Glomerular endothelial cell (primary cell): ENCODE data around the gene PLEKHH2. TPM values are rescaled to one million over a fixed set of nuclear protein-coding genes. Genes with fewer than 3 reads are reported as not detected.
"Not testable (repeated sequence)": the region's sequence is repeated elsewhere in the genome, so short reads cannot be mapped to it uniquely, and the experiment has no call there.

Experiments
- DNase-seq: peaks from one replicate; pipeline ENCODE4 v3.0.0-alpha.2; 2011; ENCODE audit warnings: low read depth, low spot score; ENCODE audit errors: extremely low read depth
- total RNA-seq: library from RNA; depleted of rRNA; stranded (reverse); fragments of >200 nt; gene quantifications from 2 replicates; pipeline ENCODE4 v1.2.3, GENCODE V29; 2015

The PLEKHH2 gene
- 1.6 and 5.7 TPM in 2 replicates for total RNA-seq

- DNase-seq = peak; percentile 20
Measured at GRCh38 chr2:43637030-43637803, at the start of gene PLEKHH2. Gene PLEKHH2 (plus strand): TSS chr2:43637260. CDS start chr2:43644674, 7,414 bp downstream.

DNA sequence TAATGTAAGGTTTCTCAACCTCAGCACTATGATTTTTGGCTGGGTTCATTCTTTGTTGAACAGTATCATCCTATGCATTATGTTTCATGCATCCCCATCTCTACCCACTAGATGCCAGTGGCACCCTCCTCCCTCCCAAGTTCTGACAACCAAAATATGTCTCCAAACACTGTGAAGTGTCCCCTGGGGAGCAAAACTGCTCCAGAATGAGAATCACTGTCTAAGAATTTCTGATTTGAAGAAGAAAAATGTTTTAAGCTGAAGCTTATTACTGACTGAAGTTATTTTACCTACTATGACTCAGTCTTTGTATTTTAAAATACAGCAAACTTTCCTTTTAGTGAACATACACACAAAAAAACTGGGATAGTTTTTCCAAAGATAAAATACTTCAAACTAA lies 44.6 kb upstream of the PLEKHH2 start:
- no peak for DNase-seq

GRCh38 chr2:43593254-43593653 lies 43.8 kb upstream of the PLEKHH2 start:
- DNase-seq = no peak

GRCh38 chr2:43594875-43595274 lies 42.2 kb upstream of the PLEKHH2 start:
- no peak for DNase-seq

DNA sequence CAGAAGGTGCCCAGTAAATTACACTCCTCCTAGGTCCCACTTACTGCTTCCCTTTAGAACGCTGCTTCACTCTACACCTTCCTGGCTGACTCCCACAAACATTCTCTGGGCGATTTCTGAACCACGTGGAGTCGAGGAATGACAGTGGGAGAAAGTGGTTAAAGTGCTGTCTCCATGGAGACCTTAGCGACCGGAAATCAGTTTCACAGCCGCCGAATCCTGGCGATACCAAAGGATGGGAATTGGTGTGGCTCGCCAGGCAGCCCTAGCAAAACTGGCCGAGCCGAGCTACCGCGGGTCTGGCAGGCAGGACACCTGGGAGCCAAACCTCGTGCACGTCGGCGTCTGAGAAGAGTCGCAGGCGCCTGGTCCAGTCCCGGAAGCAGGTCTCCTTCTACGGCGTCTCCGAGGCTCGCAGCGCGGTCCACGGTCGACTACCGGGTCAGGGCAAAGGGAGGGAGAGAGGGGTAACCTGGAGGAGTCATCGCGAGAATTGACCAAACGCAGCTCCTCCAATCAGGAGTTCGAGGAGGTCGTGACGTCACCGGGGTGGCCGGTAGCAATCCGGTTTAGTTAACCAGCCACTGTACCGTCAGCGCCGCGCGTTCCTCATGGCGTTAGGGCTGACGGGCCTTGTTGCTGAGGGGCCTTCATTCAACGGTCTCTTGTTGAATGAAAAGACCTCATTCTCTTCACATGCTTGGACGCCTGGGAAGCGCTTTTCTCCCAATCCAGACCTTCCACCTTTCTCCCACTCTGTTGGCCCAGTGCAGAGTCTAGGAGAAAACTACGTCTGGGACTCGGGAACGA lies 41.3 kb upstream of the PLEKHH2 start, which contains the start of gene THADA:
TSS of gene THADA (minus strand) at position 436 of the 810 bp plus-strand sequence. CDS start 3,646 bp downstream, outside the sequence.
- DNase-seq = peak; percentile 99

GRCh38 chr2:43600596-43600995 lies 36.5 kb upstream of the PLEKHH2 start:
- DNase-seq = not testable (repeated sequence)

DNA sequence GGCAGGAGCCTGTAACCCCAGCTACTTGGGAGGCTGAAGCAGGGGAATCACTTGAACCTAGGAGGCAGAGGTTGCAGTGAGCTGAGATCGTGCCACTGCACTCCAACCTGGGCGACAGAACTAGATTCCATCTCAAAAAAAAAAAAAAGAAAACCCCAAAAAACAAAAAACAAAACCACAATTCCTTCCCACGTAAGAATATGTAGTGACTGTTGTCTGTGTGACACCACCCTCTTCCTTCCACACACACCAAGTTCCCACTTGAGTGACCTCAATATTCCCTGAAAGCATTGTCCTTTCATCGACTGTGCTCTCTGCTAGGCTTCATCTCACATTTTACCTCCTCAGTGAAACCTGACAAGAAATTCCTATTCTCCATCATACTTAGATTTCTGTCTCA lies 32.4 kb upstream of the PLEKHH2 start:
- DNase-seq = no peak

GRCh38 chr2:43605079-43605655 lies 31.9 kb upstream of the PLEKHH2 start:
- peak; percentile 14 for DNase-seq

- DNase-seq = no peak
Measured at GRCh38 chr2:43605851-43606250, 31.2 kb upstream of the PLEKHH2 start.

- peak; percentile 12 for DNase-seq
Measured at GRCh38 chr2:43609290-43609918, 27.7 kb upstream of the PLEKHH2 start.

DNA sequence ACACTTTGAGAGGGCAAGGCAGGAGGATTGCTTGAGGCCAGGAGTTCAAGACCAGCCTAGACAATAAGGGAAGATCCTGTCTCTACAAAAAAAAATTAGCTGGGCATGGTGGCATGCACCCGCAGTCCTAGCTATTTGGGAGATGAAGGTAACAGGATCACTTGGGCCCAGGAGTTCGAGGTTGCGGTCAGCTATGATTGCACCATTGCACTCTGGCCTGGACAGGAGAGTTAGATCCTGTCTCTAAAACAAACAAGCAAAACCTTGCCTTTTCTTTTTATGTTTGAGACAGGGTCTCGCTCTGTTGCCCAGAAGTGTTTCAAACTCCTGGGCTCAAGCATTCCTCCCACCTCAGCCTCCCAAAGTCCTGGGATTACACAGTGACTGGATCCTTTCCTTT lies 26.7 kb upstream of the PLEKHH2 start:
- DNase-seq = no peak

GRCh38 chr2:43611987-43612894 lies 24.8 kb upstream of the PLEKHH2 start:
- DNase-seq = peak; percentile 44

GRCh38 chr2:43612944-43613343 lies 24.1 kb upstream of the PLEKHH2 start:
- no peak for DNase-seq

- DNase-seq = no peak
Measured at GRCh38 chr2:43616967-43617680, 19.9 kb upstream of the PLEKHH2 start.

GRCh38 chr2:43619511-43619910 lies 17.5 kb upstream of the PLEKHH2 start:
- no peak for DNase-seq

GRCh38 chr2:43622931-43623451 lies 14.1 kb upstream of the PLEKHH2 start:
- DNase-seq = no peak

DNA sequence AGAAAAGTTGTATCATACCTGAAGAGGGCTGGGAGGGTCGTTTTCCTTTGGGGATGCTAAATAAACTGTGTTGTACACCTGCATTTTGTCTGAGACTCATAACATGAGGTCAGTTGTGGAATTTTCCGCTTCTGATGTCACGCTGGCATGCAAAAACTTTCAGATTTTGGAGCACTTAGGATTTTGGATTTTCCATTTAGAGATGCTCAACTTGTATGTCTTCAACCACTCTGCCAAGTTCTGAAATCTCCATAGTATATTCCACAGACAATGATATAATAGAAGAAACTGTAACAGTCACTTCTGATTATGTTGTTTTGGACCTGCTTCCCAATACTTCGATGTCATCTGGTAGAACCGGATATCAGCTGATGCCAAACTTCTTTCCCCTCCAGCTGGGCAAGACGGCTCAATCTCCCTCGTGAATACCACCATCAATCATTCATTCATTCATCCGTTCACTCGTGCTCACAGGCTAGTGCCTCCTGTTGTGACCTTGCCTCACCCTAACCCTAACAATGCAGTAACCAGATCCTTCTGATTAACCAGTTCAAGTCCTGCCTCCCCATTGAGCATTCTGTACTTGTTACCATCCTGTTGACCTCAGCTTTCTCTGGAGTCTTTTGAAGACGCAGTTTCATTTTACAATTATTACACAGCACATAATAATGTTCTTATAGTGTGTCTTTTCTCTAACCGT lies 5.3 kb upstream of the PLEKHH2 start:
- no peak for DNase-seq

DNA sequence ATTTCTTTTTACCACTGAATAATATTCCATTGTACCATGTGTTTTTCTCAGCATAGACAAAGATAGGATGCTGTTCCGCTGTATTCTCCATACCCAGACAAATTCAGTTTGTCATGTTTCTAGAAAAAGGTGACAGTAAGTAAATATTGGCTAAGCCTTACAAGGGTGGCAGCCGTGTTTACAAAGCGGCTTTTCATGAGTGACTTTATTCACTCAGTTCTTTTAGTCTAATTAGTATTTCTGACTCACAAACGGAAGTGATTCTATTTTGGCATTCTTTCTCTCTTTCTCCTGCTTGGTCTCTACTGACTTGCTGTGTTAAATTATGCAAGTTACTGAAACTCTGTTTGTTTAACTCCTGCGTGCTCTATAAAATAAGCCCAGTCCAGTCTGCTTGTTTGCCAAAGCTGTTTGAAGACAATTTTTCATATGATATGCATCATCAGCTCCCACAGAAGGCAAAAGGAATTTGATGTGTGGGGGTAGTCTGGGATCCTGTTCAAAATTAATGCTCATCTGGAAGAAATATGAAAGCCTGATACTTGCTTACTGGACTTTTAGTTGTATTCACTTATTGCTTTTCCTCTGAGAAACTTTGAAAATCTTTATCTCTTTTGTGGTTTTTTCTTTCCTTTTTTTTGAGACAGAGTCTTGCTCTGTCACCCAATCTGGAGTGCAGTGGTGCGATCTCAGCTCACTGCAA lies 2.3 kb upstream of the PLEKHH2 start:
- DNase-seq = no peak
